ENCODE results near the gene LRIT1. TPM values are rescaled to one million over a fixed set of nuclear protein-coding genes. Genes with fewer than 3 reads are reported as not detected.

LRIT1 gene
- total RNA-seq, 2 experiments from 2014 or later = not detected

GRCh38 chr10:84225427-84226173 lies 15.7 kb downstream of the LRIT1 start, which contains the start of gene LRIT2:
Gene LRIT2, minus strand, starts transcription at chr10:84225544. Its CDS starts 24 bp downstream, at chr10:84225520.
- intact Hi-C loops (cut with micrococcal nuclease) = no loop called here
- no peak within 1 kb of the TSS for H3K4me3 Mint-ChIP-seq
- CTCF ChIA-PET = no interaction called here
- no peaks in the 10 kb centered on the region for H3K9me3 Mint-ChIP-seq
- POLR2A ChIA-PET = interaction anchor here (0.8 kb wide), 1 partner anchor 42 kb away, joined by 3 read pairs; no protein-coding TSS in a partner anchor
- no peaks in the 10 kb centered on the region for H3K4me1 Mint-ChIP-seq (ENCODE audit: low read depth)
- no peak within 1 kb of the TSS for H3K27ac Mint-ChIP-seq
- H3K36me3 Mint-ChIP-seq = no peaks in the 10 kb centered on the region
- H3K27me3 Mint-ChIP-seq = peaks cover 16% of the 10 kb centered on the region
- no peak for DNase-seq

- H3K27ac Mint-ChIP-seq = no peak overlapping the region
- POLR2A ChIA-PET = no interaction called here
Observed at GRCh38 chr10:84224411-84225028, 16.8 kb downstream of the LRIT1 start.

DNA sequence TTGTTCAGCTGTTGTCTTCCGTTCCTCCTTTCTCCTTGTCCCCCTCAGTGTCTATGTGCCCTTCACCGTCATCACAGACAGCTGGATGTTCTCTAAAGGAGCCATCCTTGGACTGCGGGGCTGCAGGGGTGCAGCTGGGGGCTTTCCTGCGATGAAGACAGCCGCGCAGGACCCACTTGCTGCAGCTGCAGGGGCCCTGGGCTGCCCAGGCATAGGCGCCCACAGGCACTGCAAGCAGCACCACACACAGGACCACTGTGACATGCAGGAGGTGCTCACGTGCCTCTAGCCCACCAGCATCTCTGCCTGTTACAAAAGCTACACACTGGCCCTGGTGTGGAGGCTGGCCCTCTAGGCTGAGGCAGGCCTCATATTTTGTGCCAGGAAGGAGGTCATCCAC lies 19.4 kb downstream of the LRIT1 start:
- no peak overlapping the region for H3K27ac Mint-ChIP-seq
- H3K27me3 Mint-ChIP-seq = peaks cover 16% of the 10 kb centered on the region
- H3K4me1 Mint-ChIP-seq (ENCODE audit: low read depth) = no peaks in the 10 kb centered on the region
- no peaks in the 10 kb centered on the region for H3K36me3 Mint-ChIP-seq
- DNase-seq = no peak
- intact Hi-C loops (cut with micrococcal nuclease) = no loop called here
- no peak overlapping the region for H3K4me3 Mint-ChIP-seq
- peaks cover 8% of the 10 kb centered on the region for H3K9me3 Mint-ChIP-seq
- CTCF ChIA-PET = no interaction called here
- POLR2A ChIA-PET = no interaction called here

More at GRCh38 chr10:84224411-84225028, 16.8 kb downstream of the LRIT1 start:
- Mint-ChIP-seq H3K27me3 (peaks cover 16% of the 10 kb centered on the region), H3K9me3 (peaks cover 2% of the 10 kb centered on the region), H3K4me3 (no peak overlapping the region), H3K4me1 (ENCODE audit: low read depth) (no peaks in the 10 kb centered on the region), H3K36me3 (no peaks in the 10 kb centered on the region)
- DNase-seq = no peak
- intact Hi-C loops (cut with micrococcal nuclease) = no loop called here
- CTCF ChIA-PET = interaction anchor here (1.4 kb wide), 1 partner anchor 33 kb away, joined by 4 read pairs; no protein-coding TSS in a partner anchor

GRCh38 chr10:84217746-84218145 lies 23.6 kb downstream of the LRIT1 start:
- POLR2A ChIA-PET = no interaction called here
- Mint-ChIP-seq H3K9me3 (peaks cover 8% of the 10 kb centered on the region), H3K4me1 (ENCODE audit: low read depth) (no peaks in the 10 kb centered on the region), H3K36me3 (no peaks in the 10 kb centered on the region), H3K4me3 (no peak overlapping the region), H3K27me3 (peaks cover 5% of the 10 kb centered on the region), H3K27ac (no peak overlapping the region)
- no peak for DNase-seq
- CTCF ChIA-PET = interaction anchor here (1.6 to 1.8 kb wide), 2 partner anchors 12 to 320 kb away, joined by 3 to 6 read pairs; no protein-coding TSS in a partner anchor
- intact Hi-C loops (cut with micrococcal nuclease) = no loop called here

DNA sequence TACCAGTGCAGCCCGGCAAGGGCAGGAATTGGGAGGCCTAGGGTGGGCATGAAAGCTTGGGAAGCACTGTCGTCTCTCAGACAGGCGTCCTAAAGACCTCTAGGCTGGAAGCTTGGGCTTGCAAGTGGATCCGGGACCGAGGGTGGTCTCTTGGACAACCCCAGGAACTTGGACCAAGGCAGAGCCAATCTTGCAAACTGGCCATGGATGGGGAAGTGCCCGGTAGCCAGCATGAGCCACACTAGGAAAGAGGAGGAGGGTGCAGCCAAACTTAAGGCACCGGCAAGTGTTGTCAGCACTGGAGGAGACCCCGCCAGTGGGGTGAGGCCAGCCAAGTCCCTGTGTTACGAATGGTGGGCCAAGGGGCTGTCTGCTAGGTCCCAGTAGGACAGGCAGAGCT lies 24.5 kb downstream of the LRIT1 start:
- intact Hi-C loops (cut with micrococcal nuclease) = no loop called here
- Mint-ChIP-seq H3K9me3 (peaks cover 8% of the 10 kb centered on the region), H3K4me3 (no peak overlapping the region), H3K27me3 (no peaks in the 10 kb centered on the region), H3K36me3 (no peaks in the 10 kb centered on the region), H3K27ac (no peak overlapping the region), H3K4me1 (ENCODE audit: low read depth) (no peaks in the 10 kb centered on the region)
- ChIA-PET CTCF (interaction anchor here (1.6 to 1.8 kb wide), 2 partner anchors 11 to 321 kb away, joined by 3 to 6 read pairs; no protein-coding TSS in a partner anchor), POLR2A (no interaction called here)
- no peak for DNase-seq

DNA sequence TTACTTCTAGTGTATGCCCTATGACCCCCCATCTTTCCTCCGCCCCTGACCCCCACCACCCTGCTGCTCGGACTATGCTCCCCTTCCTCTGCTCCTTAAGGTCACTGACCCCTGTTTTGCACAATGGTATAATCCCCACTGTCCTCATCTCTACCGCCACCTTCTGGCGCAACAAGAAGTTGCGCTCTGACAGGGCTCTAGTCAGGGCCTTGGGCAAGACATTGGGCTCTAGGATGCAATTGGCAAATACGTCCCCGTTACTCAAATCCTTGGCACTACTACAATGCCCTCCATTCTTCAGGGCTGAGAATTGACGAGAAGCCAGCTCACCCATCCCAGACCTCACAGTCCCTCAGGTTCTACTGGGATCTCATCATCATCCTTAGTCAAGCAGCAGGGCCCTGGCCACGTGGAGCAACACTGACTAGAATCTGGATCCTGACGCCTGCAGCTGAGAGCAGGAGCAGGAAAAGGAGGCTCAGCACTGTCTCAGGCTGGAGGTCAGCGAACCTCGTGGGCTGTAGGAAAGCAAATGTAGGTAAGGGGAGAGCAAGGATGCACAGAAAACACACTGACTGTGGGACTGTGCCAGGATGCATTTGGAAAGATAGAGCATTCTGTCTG lies 26.6 kb downstream of the LRIT1 start:
- Mint-ChIP-seq H3K27ac (no peak overlapping the region), H3K4me3 (no peak overlapping the region), H3K36me3 (no peaks in the 10 kb centered on the region), H3K27me3 (no peaks in the 10 kb centered on the region), H3K9me3 (peaks cover 8% of the 10 kb centered on the region), H3K4me1 (ENCODE audit: low read depth) (no peaks in the 10 kb centered on the region)
- intact Hi-C loops (cut with micrococcal nuclease) = no loop called here
- DNase-seq = peak; percentile 62
- ChIA-PET POLR2A (no interaction called here), CTCF (interaction anchor here (0.6 to 2.1 kb wide), 13 partner anchors 10 to 326 kb away, joined by 3 to 15 read pairs (median 4); partner anchors contain the start of genes GHITM and RGR)

DNA sequence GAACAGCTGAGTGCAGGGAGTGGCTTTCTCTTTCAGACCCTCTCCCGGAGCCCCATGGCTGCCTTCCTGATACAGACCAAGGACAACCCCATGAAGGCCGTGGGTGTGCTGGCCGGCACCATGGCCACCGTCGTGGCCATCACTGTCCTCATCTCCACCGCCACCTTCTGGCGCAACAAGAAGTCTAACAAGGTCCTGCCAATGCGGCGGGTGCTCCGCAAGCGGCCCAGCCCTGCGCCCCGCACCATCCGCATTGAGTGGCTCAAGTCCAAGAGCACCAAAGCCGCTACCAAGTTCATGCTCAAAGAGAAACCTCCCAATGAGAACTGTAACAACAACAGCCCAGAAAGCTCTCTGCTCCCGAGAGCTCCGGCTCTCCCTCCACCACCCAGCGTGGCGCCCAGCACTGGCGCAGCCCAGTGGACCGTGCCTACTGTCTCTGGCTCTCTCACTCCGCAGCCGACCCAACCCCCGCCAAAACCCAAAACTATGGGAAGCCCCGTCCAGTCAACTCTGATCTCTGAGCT lies 27.2 kb downstream of the LRIT1 start:
- Mint-ChIP-seq H3K36me3 (no peaks in the 10 kb centered on the region), H3K27me3 (no peaks in the 10 kb centered on the region), H3K4me1 (ENCODE audit: low read depth) (no peaks in the 10 kb centered on the region), H3K4me3 (no peak overlapping the region), H3K27ac (no peak overlapping the region), H3K9me3 (peaks cover 2% of the 10 kb centered on the region)
- CTCF ChIA-PET = interaction anchor here (0.6 to 2.1 kb wide), 12 partner anchors 9 to 326 kb away, joined by 3 to 15 read pairs (median 4); partner anchors contain the start of genes GHITM and RGR
- DNase-seq = no peak
- POLR2A ChIA-PET = no interaction called here
- intact Hi-C loops (cut with micrococcal nuclease) = no loop called here

- CTCF ChIA-PET = interaction anchor here (1.1 to 2.2 kb wide), 3 partner anchors 10 to 65 kb away, joined by 3 to 10 read pairs (median 3); no protein-coding TSS in a partner anchor
- POLR2A ChIA-PET = no interaction called here
- no peaks in the 10 kb centered on the region for H3K9me3 Mint-ChIP-seq
Observed at GRCh38 chr10:84213076-84213475, 28.3 kb downstream of the LRIT1 start.

DNA sequence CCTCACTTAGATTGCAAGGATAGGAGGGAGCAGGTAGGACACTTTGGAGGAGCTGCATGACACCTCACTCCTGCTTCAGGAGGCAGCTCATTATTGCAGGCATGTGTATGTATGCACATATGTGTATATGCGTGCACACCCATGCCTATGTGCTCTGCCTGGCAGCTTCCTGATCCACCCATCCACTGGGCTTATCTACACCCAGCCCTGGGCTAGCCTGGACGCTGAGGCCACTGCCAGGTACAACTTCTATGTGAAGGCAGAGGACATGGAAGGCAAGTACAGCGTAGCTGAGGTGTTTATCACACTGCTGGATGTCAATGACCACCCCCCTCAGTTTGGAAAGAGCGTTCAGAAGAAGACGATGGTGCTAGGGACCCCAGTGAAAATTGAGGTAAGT lies 29.3 kb downstream of the LRIT1 start:
- CTCF ChIA-PET = interaction anchor here (1.0 to 2.2 kb wide), 5 partner anchors 11 to 130 kb away, joined by 3 to 10 read pairs (median 4); no protein-coding TSS in a partner anchor
- H3K27me3 Mint-ChIP-seq = peaks cover 2% of the 10 kb centered on the region
- H3K36me3 Mint-ChIP-seq = no peaks in the 10 kb centered on the region
- intact Hi-C loops (cut with micrococcal nuclease) = no loop called here
- no peaks in the 10 kb centered on the region for H3K4me1 Mint-ChIP-seq (ENCODE audit: low read depth)
- H3K27ac Mint-ChIP-seq = no peak overlapping the region
- DNase-seq = no peak
- POLR2A ChIA-PET = no interaction called here
- no peaks in the 10 kb centered on the region for H3K9me3 Mint-ChIP-seq
- H3K4me3 Mint-ChIP-seq = no peak overlapping the region

More at GRCh38 chr10:84213076-84213475, 28.3 kb downstream of the LRIT1 start:
- no peak overlapping the region for H3K27ac Mint-ChIP-seq
- DNase-seq = no peak
- H3K4me3 Mint-ChIP-seq = no peak overlapping the region
- no peaks in the 10 kb centered on the region for H3K36me3 Mint-ChIP-seq
- no peaks in the 10 kb centered on the region for H3K4me1 Mint-ChIP-seq (ENCODE audit: low read depth)
- H3K27me3 Mint-ChIP-seq = peaks cover 2% of the 10 kb centered on the region
- intact Hi-C loops (cut with micrococcal nuclease) = no loop called here

DNA sequence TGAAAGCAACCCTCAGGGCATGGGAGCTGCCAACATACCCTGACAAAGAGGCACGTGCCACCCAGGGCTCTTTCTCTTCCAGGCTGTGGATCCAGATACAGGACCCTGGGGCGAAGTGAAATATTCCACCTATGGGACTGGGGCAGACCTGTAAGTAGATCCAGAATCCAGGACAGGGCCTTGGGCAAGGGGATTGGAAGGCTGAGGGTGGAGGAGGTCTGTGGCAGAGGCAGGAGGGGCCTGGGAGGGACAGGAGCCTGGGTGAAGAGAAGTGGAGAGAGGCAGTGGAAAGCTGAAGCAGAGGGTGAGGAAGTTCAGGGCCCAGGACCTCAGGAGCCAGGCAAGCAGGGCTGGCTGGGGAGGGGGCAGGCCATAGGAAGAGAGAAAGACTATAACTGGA lies 29.8 kb downstream of the LRIT1 start:
- CTCF ChIA-PET = interaction anchor here (1.0 to 2.2 kb wide), 4 partner anchors 21 to 130 kb away, joined by 3 to 10 read pairs (median 6); no protein-coding TSS in a partner anchor
- Mint-ChIP-seq H3K9me3 (no peaks in the 10 kb centered on the region), H3K27ac (no peak overlapping the region), H3K4me1 (ENCODE audit: low read depth) (no peaks in the 10 kb centered on the region), H3K4me3 (no peak overlapping the region), H3K36me3 (no peaks in the 10 kb centered on the region), H3K27me3 (peaks cover 2% of the 10 kb centered on the region)
- POLR2A ChIA-PET = no interaction called here
- no peak for DNase-seq
- intact Hi-C loops (cut with micrococcal nuclease) = no loop called here

GRCh38 chr10:84208023-84208422 lies 33.3 kb downstream of the LRIT1 start:
- Mint-ChIP-seq H3K4me1 (ENCODE audit: low read depth) (no peaks in the 10 kb centered on the region), H3K27me3 (peaks cover 2% of the 10 kb centered on the region), H3K4me3 (no peak overlapping the region), H3K9me3 (no peaks in the 10 kb centered on the region), H3K27ac (no peak overlapping the region), H3K36me3 (no peaks in the 10 kb centered on the region)
- CTCF ChIA-PET = interaction anchor here (0.6 to 5.4 kb wide), 5 partner anchors 44 to 1375 kb away, joined by 3 to 75 read pairs (median 3); no protein-coding TSS in a partner anchor
- DNase-seq = no peak
- POLR2A ChIA-PET = no interaction called here
- intact Hi-C loops (cut with micrococcal nuclease) = no loop called here
